Stimulated activated CD4-positive, alpha-beta T cell treated with anti-CD3 and anti-CD28 coated beads, Interleukin-12 subunit alpha, Interleukin-12 subunit beta, amount 100 ng/mL, for 48 hours (primary cell): ENCODE data around the gene USB1.
"Not testable (repeated sequence)": the region's sequence is repeated elsewhere in the genome, so short reads cannot be mapped to it uniquely, and the experiment has no call there.

Experiments
- DNase-seq, 3 donors: peaks; one replicate each; pipeline ENCODE4 v3.0.0-alpha.2; 2020; ENCODE audit warnings: low read depth in 2 of 3, low spot score in 1 of 3

USB1 gene

DNA sequence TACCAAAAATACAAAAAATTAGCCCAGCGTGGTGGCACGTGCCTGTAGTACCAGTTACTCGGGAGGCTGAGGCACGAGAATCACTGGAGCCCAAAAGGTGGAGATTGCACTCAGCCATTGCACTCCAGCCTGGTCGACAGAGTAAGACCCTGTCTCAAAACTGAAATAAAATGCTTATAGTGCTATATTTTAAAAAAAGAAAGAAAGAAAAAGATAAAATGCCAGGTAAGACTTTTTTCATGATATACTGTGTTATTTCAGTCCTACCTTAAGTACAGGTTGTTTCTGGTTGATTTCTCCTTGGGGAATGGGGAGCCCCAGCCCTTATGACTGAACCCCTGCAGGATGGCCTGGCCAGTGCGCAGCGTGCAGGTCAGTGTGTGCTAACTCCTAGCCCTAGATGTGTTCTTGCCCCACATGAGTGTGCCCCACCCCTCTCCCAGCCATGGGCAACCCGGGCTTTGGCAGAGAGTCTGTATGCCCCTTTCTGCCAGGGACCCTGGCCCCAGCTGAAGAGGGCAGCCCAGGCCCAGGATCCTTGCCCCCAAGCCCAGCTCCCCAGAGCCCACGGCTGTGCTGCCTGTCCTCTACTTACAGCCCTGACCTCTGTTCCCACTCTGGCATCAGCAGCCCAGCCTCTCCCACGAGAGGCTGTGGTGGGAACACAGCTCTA lies 31.6 kb upstream of the USB1 start:
- DNase-seq, result no peak

DNA sequence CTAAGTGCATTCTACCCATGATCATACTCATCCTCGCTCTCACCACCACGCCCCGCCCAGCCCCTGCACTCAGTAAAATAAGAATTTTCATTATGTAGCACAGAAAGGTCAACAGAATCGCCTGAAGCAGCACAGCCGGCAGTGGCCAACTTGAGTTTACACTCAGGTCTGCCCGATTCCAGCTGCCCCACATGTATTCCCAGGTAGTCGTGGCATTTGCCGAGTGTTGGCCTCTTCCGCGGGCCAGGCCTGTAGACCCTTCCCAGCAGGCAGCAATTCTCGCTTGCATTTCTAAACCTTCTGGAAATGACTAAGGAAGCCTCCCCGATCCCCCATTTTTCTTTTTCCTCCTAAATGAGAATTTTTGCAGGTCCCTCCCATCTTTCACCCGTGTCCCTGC lies 30.9 kb upstream of the USB1 start:
- no peak for DNase-seq

DNA sequence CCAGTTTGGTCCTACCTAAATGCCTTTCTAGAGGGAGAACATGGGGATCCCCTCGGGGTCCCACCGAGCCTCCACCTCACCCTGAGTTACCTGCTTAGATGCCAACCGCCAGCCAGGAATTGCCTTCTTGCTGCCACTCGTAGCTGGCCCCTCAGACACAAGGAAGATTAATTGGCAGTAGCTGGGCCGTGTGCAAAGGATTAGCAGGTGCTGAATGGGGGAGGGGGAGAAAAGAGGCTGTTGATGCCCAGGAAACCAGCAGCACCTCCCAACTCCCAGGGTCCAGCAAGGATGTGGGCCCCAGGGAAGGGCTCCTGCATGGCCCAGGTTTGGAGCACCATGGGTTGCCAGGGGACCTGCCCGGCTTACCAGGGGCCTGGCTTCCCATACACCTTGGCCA lies 30.2 kb upstream of the USB1 start, which contains the start of gene CNGB1:
Gene CNGB1, minus strand, starts transcription at position 159 of the 400 bp plus-strand sequence. CDS start 3,842 bp downstream, outside the sequence.
- no peak for DNase-seq

DNA sequence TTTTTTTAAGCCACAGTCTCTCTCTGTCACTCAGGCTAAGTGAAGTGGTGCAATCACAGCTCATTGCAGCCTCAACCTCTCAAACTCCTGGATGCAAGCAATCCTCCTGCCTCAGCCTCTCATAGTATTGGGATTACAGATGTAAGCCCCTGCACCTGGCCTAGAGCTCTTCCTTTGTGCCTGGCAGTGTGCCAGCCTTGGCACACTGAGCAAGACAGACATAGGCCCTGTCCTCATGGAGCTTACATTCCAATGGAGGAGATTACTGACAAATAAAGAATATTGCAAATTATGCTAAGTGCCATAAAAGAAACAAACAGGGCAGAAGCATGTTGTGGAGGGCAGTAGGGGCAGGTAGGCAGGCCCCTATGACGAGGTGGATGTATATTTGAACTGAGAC lies 29.4 kb upstream of the USB1 start:
- no peak for DNase-seq

DNA sequence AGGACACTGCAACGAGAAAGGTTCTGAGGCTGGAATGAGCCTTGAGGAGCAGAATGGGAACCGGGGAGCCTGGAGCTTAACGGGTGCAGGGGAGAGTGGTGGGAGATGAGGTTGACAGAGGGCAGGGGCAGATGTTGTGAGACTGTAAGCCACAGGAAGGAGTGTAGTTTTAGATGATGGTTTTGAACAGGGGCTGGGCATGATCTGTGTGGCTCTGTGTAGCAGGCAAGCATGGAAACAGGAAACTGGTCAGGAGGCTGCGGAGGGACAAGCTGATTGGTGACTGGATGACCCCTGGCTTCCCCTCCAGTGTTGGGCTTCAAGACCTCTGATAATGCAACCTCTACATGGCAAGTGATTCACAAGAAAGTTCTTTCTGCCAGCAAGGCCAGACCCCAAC lies 28.9 kb upstream of the USB1 start:
- no peak for DNase-seq

DNA sequence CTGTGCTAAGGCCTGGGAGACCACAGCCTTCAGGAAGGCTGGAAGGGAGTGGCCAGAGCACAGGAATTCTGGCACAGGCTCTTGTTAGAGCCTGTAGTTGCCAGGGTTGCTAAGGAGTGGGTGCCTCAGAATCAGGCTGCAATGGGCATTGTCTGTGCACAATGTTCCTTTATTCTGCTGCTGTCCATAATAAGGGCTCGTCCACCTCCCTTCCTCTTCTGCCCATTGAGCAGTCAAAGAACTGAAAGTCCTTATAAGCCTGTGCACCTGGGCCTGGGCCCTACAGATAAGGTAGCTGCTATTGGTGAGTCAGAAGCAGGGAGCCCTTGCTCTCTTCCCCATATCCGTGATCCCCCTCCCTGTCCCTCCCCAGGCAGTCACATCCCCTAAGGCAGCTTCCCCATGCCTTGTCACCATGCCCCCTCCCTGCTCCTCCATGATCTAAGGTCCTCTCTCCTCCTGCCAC lies 24.8 kb upstream of the USB1 start:
- no peak for DNase-seq

DNA sequence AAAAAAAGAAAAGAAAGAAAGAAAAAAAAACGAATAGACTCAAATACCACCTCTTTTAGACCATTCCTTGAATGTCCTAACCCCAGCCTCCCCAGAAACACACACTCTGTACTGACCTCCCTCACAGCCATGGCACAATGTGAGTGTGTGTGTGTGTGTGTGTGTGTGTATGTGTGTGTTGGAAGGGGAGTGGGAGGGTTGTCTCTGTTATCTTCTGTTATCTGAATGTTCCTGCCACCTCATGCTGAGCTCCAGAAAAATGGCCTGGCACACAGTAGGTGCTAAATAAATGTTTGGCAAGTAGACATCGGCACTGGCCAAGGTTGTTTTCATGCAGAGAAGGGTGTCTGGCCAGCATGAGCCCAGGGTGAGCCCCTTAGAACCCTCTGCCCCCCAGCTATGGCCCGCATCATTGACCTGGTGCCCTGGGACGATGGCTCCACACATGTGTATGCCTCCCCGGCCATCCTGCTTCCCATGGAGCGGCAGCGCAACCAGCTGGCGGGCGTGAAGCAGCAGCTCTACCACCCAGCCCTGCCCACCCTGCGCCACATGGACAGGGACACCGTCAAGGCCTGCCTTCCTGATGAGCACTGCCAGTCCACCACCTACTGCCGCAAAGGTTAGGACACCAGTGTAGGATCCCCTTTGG lies 23.7 kb upstream of the USB1 start:
- DNase-seq, result no peak

DNA sequence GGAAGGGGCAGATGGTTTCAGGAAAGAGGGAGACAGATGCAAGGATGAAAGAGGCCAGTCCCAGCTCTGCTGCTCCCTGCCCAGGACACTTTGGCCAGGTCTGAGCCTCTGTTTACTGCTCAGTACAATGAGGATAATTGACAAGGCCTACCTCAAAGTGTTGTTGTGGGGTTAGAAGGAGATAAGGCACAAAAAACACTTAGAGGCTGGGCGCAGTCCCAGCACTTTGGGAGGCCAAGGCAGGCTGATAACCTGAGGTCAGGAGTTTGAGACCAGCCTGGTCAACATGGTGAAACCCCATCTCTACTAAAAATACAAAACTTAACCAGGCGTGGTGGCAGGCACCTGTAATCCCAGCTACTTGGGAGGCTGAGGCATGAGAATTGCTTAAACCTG lies 23.1 kb upstream of the USB1 start:
- DNase-seq, result not testable (repeated sequence)

DNA sequence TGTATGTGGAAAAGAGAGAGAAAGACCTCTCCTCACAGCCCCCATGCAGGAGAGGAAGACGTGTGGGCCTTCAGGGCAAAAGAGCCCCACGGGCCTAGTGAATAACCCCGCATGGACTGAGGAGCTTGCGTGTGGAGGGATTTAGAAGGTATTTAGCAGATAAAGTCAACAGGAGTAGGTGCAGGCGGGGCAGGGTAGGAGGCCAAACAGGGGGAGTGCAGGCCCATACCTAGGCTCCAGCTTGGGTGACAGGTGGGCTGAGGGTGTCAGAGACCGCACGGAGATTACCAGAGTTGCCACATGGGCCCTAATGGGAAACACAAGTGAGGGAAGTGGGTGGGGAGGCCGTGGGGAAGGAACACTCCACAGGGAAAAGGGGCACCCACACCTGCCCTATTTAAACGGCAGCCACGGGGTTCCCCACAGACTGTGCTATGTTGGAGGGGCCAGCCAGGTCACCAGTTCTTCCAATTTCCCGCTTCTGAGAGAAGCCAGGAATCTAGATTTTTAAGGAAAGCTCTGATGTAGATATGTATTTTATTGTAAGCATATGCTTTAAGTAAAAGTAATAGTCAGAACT lies 22.1 kb upstream of the USB1 start:
- DNase-seq, result no peak

DNA sequence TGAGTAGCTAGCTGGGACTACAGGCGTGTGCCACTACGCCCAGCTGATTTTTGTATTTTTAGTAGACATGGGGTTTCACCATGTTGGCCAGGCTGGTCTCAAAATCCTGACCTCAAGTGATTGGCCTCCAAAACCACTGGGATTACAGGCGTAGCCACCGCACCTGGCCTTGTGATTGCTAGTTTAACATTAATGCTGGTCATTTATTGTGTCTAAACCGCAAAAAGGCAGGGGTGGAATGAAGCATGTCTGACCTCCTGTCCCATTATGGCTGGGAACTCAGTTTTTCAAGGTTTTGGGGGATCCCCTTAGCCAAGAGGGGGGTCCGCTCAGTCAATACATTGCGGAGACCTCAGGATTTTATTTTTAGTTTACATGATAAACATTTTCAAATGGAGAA lies 19.6 kb upstream of the USB1 start:
- DNase-seq, result no peak

DNA sequence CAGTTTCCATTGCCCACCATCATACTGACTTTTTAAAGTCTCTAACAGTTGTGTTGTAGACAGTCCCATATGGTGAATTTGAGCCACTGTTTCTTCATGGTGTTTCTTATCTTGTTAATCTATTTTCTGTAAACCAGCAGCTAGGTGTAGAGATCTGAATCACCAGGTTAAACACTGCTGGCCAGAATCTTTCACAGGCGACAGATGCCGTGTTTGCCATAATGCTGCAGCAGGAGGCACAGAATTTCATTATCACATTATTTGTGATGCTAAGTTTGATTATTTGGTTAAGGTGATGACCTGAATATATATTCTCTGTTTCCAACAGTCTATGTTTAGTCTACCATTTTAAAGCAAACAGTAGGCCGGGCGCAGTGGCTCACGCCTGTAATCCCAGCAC lies 18.8 kb upstream of the USB1 start:
- DNase-seq, result no peak

DNA sequence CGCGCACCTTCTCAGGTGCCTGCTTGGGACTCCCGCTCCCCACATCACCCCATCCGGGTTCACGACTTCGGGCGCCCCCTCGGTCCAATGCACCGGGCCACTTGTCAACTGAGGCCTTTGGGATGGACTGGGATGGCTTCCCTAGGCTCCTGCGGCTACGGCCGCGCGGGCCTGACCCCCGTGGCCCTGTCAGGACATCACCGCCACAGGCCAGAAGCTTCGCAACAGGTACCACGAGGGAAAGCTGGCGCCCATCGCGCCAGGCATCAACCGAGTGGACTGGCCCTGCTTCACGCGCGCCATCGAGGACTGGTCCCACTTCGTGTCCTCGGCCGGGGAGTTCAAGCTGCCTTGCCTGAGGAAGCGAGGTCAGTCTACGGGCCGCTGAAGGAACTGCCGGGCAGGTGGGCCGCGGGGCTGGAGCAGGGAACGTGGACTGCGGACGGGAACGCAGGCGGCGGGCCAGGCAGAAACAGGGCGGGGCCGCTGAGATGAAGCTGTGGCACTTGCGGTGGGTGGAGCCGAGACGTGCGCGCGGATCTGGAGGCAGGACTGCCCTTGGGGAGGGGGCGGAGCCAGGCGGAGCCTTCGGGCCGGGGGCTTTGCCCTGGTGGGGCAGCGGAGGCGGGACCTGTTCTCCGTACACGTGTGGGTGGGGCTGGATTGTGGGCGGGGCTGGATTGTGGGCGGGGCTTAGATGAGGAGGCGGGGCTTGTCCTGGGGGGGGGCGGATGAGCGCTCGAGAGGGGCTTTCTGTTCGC lies 16.6 kb upstream of the USB1 start:
- peak; percentile 86 to 88 (median 88) for DNase-seq

DNA sequence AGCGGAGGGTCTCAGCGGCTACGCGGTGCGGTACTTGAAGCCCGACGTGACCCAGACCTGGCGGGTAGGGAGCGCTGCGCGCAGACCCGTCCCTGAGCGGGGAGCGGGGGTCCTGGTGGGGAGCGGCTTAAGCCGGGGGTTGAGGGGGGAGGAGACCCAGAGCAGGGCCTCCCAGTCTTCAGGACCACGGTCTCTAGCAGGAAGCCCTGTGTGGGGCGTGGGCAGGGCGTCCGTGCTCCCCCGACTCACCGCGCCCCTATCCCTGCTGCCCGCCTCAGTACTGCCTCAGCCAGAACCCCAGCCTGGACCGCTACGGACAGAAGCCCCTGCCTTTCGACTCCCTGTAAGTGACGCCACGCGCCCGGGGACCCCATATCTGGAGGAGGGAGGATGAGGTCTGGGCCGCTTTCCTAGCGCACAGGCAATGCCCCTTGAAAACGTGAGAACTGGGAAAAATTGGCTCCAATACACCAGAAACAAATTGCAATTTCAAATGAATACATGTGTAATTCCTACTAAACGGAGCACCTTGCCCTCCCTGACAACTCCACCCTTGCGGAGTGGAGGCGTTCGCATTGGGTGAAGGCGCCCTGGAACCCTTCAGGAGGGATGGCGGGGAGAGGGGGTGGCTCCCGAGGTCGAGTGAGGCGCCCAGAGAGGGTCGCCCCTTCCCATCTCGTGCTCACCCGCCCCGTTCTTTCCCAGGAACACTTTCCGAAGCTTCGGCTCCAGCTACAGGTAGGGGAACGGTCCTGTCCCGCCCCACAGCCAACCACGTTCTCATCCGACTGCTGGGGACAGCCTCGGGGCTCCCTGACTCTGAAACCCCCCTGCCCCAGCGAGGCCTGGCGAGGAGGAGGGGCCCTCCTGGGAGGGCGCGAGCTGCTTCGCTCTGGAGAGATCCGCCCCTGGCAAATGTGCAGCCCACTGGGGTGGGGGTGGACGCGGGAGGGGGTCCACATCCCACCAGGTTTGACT lies 15.7 kb upstream of the USB1 start:
- DNase-seq, result no peak

DNA sequence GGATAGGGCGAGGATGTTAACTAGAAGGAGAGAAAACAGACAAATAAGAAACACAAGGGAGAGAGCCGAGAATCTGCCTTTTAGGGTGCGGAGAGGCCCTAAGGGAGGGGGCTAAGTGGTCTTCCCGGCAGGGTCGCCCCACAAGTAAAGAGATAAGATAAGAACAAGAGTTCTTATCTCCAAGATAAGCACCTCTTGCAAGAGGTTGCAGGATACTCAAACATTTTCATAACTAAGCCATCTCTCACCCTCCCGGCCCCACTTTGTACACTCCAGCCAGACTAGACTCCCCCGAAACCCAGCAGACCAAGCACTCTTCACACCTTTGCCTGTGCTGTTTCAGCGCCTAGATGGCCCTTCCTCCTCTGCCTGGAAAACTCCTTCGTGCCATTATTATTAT lies 15.0 kb upstream of the USB1 start:
- DNase-seq, result no peak

DNA sequence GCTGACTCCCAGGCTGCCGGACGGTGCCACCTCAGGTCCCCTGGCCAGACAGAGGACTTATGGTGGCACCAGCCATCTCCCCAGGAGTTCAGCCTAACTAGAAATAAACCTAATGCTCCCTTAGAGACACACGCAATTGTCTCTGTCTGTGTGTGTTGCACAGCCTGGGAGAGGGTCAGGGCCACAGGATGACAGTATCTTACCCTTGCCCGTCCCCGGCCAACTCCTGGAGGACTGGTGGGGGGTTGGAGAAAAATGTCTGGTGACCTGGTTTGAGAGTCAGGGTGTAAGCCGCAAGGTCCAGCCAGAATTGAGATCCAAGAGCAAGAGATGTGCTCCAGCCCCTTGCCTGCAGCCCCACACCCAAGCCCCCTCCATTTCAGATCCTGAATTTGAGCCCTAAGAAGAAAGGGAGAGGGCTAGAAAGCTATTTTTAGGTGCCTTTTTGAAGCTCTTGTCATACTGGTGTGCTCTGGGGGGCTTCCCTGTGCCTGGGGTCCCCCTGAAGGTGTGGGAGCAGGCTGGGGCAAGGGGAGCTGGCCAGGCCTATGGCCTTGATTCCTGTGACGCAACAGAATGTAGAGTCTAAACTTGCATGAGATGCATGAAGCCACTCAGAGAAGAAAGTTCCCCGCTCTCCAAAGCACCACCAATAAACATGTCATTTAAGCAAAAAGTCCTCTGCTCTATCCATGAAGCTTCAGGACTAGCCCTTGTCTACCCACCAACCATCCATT lies 13.6 kb upstream of the USB1 start:
- no peak for DNase-seq

DNA sequence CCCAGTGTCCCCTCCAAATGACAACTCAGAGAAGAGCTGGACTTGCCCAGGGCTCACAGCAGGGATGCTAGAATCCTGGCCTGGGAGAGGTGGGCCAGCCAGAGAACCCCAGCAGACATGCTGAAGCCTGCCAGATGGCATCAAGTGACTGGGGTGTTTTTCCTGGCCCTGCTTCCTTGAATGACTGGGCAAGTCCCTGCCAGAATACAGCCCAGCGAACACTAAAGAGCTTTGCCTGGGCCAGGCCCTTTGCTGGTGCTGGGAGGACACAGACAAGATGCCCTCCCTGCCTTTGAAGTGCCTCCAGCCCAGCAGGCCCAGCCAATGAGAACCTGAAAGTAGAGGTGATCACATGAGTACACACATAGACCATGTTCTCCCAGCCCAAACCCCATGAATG lies 12.3 kb upstream of the USB1 start:
- DNase-seq, result no peak

DNA sequence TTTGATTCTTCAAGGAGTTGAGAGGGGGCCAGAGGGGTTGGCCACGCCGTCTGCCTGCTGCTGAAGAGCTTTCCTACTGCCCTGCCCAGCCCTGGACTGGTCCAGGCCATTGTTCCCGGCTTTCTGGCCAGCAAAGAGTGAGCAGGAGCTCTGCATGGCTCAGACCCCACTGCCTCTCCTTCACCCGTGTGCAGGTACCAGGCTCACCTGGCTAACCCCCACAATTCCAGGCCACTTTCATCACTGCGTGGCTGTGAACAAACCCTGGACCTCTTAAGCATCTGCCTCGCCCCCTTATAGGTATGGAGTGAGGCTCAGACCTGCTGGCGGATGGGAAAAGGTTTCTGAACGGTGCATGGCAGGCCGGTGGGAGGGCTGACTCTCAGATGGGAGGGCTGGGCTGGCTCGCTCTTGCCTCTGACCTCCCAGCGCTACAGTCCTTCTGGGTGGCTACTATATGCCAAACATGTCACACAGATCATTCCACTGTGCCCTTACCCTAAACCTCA lies 9.6 kb upstream of the USB1 start:
- no peak for DNase-seq

DNA sequence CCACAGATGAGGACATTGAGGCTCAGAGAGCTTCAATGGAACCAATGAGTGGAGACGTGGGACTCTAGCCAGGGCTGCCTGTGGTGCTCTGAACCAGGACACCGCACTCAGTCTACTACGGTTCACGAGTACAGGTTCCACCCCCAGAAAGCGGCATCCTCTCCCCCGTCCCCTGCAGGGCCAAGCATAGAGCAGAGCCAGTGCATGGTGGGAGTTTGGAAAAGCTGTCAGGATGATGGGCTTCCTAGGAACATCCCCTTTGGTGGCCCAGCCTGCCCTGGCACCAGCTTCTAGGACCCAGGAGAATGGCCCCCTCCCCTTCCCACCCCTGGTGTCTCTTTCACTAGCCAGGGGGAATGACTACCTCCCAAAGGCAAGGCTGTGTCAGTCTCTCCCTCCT lies 9.1 kb upstream of the USB1 start:
- DNase-seq, result no peak

DNA sequence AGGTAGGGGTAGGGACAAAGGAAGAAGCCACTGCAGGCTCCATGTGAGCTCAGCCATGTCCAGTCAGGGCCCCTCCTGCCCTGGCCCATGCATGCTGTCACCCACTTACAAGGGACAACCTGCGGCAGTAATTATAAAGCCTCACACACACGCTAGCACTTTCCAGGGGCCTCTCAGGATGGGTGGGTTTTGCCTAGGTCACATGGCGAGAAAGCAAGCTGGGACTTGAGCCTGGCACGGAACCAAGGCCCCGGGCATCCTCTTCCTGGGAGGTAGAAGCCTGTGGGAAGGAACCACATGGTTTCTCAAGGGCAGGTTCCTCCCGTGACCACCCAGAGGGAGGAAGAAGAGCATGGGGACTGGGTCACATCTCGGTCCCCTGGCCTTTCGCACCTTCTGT lies 7.8 kb upstream of the USB1 start:
- DNase-seq, result no peak

DNA sequence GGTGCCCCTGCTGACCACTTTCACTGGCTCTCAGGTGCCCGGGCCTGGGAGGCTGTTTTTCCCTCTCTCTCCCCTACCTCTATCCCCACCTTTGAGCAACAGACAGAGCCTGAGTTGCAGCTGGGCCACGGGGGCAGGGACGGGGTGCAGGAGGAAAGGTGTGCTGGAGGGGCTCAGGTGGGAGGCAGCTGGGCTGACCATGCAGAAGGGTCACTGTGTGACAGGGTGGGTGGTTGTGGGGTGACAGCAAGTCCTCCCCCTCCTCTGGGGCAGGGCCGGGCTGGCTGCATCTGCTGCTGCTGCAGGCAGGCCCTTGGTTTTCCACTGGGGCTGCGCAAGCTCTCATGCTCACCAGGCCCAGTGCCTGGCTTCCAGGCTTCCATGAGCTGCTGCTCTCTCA lies 7.3 kb upstream of the USB1 start:
- DNase-seq, result no peak
